Astrocyte (in vitro differentiated cells and primary cell): ENCODE measurements around the gene ERFL. TPM values are rescaled to one million over a fixed set of nuclear protein-coding genes. Genes with fewer than 3 reads are reported as not detected.

Experiments used
- DNase-seq: peaks from one replicate; pipeline ENCODE4 v3.0.0-alpha.2; 2010; ENCODE audit warnings: low read depth
- FAIRE-seq: peaks from 2 replicates; lab custom pipeline; 2011; peaks lifted over from hg19 to GRCh38; lab: Jason Lieb, UNC
- H2AFZ ChIP-seq: 2 replicates; pipeline ENCODE4 v1.6.0; 2012; ENCODE audit warnings: low read depth, low read length, inconsistent platforms
- H3K27ac ChIP-seq: 2 replicates; pipeline ENCODE4 v1.5.1; 2011; ENCODE audit warnings: low read depth, low read length, inconsistent platforms
- H3K27me3 ChIP-seq: 2 replicates; pipeline ENCODE4 v1.6.0; 2011; ENCODE audit warnings: low read length, inconsistent platforms; ENCODE audit not compliant: insufficient read depth
- H3K36me3 ChIP-seq: 2 replicates; pipeline ENCODE4 v1.5.1; 2011; ENCODE audit warnings: low read length, inconsistent platforms; ENCODE audit not compliant: insufficient read depth
- H3K4me1 ChIP-seq: 2 replicates; pipeline ENCODE4 v1.5.1; 2011; ENCODE audit warnings: low read length, inconsistent platforms; ENCODE audit not compliant: insufficient read depth
- H3K4me2 ChIP-seq: 2 replicates; pipeline ENCODE4 v1.6.0; 2012; ENCODE audit warnings: low read length, inconsistent platforms
- H3K4me3 ChIP-seq: 2 replicates; pipeline ENCODE4 v1.5.1; 2011; ENCODE audit warnings: low read depth, mild to moderate bottlenecking, low read length, inconsistent platforms; ENCODE audit not compliant: insufficient read depth
- H3K79me2 ChIP-seq: 2 replicates; pipeline ENCODE4 v1.6.0; 2012; ENCODE audit warnings: mild to moderate bottlenecking, low read length, inconsistent platforms; ENCODE audit not compliant: insufficient read depth
- H3K9ac ChIP-seq: 2 replicates; pipeline ENCODE4 v1.6.0; 2012; ENCODE audit warnings: mild to moderate bottlenecking, low read length, inconsistent platforms
- H3K9me3 ChIP-seq: 2 replicates; pipeline ENCODE4 v1.5.1; 2012; ENCODE audit warnings: low read depth, mild to moderate bottlenecking, low read length, inconsistent platforms; ENCODE audit not compliant: insufficient read depth
- H4K20me1 ChIP-seq: 2 replicates; pipeline ENCODE4 v1.6.0; 2012; ENCODE audit warnings: low read length, inconsistent platforms; ENCODE audit not compliant: insufficient read depth
- H3K27ac Mint-ChIP-seq: one replicate; pipeline ENCODE4 v1.8.0; 2021; ENCODE audit warnings: mild to moderate bottlenecking, mixed read lengths; ENCODE audit not compliant: unreplicated experiment
- H3K27me3 Mint-ChIP-seq: one replicate; pipeline ENCODE4 v1.8.0; 2021; ENCODE audit warnings: low read depth, mixed read lengths; ENCODE audit not compliant: unreplicated experiment
- H3K36me3 Mint-ChIP-seq: one replicate; pipeline ENCODE4 v1.8.0; 2021; ENCODE audit warnings: low read depth, mixed read lengths; ENCODE audit not compliant: unreplicated experiment
- H3K4me1 Mint-ChIP-seq: one replicate; pipeline ENCODE4 v1.8.0; 2021; ENCODE audit warnings: low read depth, mixed read lengths; ENCODE audit not compliant: unreplicated experiment
- H3K4me3 Mint-ChIP-seq: one replicate; pipeline ENCODE4 v1.8.0; 2021; ENCODE audit warnings: mild to moderate bottlenecking, moderate library complexity, mixed read lengths; ENCODE audit not compliant: unreplicated experiment
- H3K9me3 Mint-ChIP-seq: one replicate; pipeline ENCODE4 v1.8.0; 2021; ENCODE audit warnings: mild to moderate bottlenecking, mixed read lengths; ENCODE audit not compliant: unreplicated experiment
- CTCF ChIP-seq: IDR thresholded peaks from 2 replicates; pipeline ENCODE4 v1.5.1; 2011; ENCODE audit warnings: low read depth, mild to moderate bottlenecking, inconsistent platforms, low read length, moderate library complexity; ENCODE audit not compliant: insufficient read depth
- EZH2 ChIP-seq: IDR thresholded peaks from 2 replicates; pipeline ENCODE4 v1.6.1; 2012; ENCODE audit warnings: mild to moderate bottlenecking, low read length, inconsistent platforms; ENCODE audit not compliant: insufficient read depth
- total RNA-seq: library from RNA; stranded (reverse); gene quantifications from 2 replicates; pipeline ENCODE4 v1.2.1, GENCODE V29; 2021

The ERFL gene
- total RNA-seq, 1 donor from 2014 or later, result 0.41 TPM

DNA sequence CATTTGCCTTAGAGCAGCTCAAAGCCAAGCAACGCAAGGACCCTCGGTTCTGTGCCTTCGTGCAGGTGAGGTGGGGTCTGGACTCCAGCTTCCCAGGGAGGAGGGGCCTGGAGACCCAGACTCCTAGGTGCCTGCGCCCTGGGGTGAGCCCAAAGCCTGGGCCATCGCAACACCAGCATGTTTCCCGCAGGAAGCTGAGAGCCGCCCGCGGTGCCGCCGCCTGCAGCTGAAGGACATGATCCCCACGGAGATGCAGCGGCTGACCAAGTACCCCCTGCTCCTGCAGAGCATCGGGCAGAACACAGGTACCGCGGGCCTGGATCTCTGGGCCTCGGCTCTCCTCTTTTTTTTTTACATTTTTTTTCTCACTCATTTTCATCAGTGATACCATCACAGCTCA lies 25.7 kb downstream of the ERFL start:
- Histone ChIP-seq H3K27me3 (no peaks in the 10 kb centered on the region), H3K36me3 (peaks cover 33% of the 10 kb centered on the region)
- peaks cover 30% of the 10 kb centered on the region for H3K36me3 Mint-ChIP-seq

DNA sequence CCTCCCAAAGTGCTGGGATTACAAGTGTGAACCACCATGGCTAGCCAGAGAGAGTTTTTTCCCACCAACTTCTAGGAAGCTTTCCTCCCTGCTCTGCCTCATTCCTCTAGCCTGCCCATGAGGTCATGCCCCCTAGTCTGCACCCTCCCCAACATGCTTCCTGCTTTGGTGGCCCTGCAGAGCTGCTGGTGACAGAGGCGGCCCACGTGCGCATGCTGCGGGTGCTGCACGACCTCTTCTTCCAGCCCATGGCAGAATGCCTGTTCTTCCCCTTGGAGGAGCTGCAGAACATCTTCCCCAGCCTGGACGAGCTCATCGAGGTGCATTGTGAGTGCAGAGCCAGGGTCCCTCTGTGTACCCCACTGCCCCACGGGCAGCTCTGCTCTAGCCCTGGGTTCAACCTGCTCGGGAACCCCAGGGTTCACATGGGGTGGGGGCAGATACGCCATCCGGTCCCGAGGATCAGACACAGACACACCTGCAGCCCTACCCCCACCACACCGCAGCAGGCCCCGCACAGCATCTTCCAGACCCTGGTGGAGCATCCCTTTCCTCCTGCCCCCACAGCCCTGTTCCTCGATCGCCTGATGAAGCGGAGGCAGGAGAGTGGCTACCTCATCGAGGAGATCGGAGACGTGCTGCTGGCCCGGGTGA lies 26.4 kb downstream of the ERFL start:
- H3K9me3 ChIP-seq, result no peaks in the 10 kb centered on the region
- no peak overlapping the region for H3K4me3 ChIP-seq
- Mint-ChIP-seq H3K4me1 (no peaks in the 10 kb centered on the region), H3K27ac (no peak overlapping the region), H3K4me3 (no peak overlapping the region), H3K9me3 (no peaks in the 10 kb centered on the region), H3K36me3 (peaks cover 28% of the 10 kb centered on the region), H3K27me3 (no peaks in the 10 kb centered on the region)
- no peaks in the 10 kb centered on the region for H3K27me3 ChIP-seq
- H3K27ac ChIP-seq, result no peak overlapping the region
- DNase-seq, result no peak
- peaks cover 33% of the 10 kb centered on the region for H3K36me3 ChIP-seq
- H3K4me2 ChIP-seq, result no peak overlapping the region
- H3K9ac ChIP-seq, result no peak overlapping the region
- TF ChIP-seq EZH2, result no peak
- TF ChIP-seq CTCF, result no peak
- no peaks in the 10 kb centered on the region for H3K4me1 ChIP-seq
- no peak for FAIRE-seq
- peaks cover 43% of the 10 kb centered on the region for H4K20me1 ChIP-seq
- H2AFZ ChIP-seq, result no peak overlapping the region
- no peaks in the 10 kb centered on the region for H3K79me2 ChIP-seq

More for the DNA sequence above, 25.7 kb downstream of the ERFL start:
- DNase-seq, result no peak
- Histone ChIP-seq H3K9ac (no peak overlapping the region), H3K4me3 (no peak overlapping the region), H2AFZ (no peak overlapping the region), H3K9me3 (no peaks in the 10 kb centered on the region), H4K20me1 (peaks cover 44% of the 10 kb centered on the region), H3K27ac (no peak overlapping the region), H3K4me2 (no peak overlapping the region), H3K79me2 (no peaks in the 10 kb centered on the region), H3K4me1 (no peaks in the 10 kb centered on the region)
- FAIRE-seq, result no peak
- no peaks in the 10 kb centered on the region for H3K4me1 Mint-ChIP-seq
- no peaks in the 10 kb centered on the region for H3K27me3 Mint-ChIP-seq
- no peak overlapping the region for H3K27ac Mint-ChIP-seq
- no peaks in the 10 kb centered on the region for H3K9me3 Mint-ChIP-seq
- TF ChIP-seq EZH2 (no peak), CTCF (no peak)
- H3K4me3 Mint-ChIP-seq, result no peak overlapping the region

GRCh38 chr19:41898235-41898634 lies 30.0 kb downstream of the ERFL start:
- Mint-ChIP-seq H3K4me3 (no peak overlapping the region), H3K36me3 (peaks cover 23% of the 10 kb centered on the region), H3K27me3 (no peaks in the 10 kb centered on the region), H3K9me3 (no peaks in the 10 kb centered on the region), H3K27ac (no peak overlapping the region), H3K4me1 (no peaks in the 10 kb centered on the region)
- no peak overlapping the region for H3K4me2 ChIP-seq
- no peak overlapping the region for H2AFZ ChIP-seq
- TF ChIP-seq EZH2 (no peak), CTCF (no peak)
- no peak overlapping the region for H3K9ac ChIP-seq
- H3K4me1 ChIP-seq, result no peaks in the 10 kb centered on the region
- H3K9me3 ChIP-seq, result no peaks in the 10 kb centered on the region
- no peak for FAIRE-seq
- H3K27ac ChIP-seq, result no peak overlapping the region
- DNase-seq, result no peak
- peaks cover 26% of the 10 kb centered on the region for H4K20me1 ChIP-seq
- H3K27me3 ChIP-seq, result no peaks in the 10 kb centered on the region
- no peaks in the 10 kb centered on the region for H3K79me2 ChIP-seq
- no peak overlapping the region for H3K4me3 ChIP-seq
- peaks cover 23% of the 10 kb centered on the region for H3K36me3 ChIP-seq
